ENCODE data around the gene MTHFD1L.

- no peak for TF ChIP-seq CTCF (IDR thresholded peaks at IDR 0.05)
- no peak for TF ChIP-seq POLR2A (IDR thresholded peaks at IDR 0.05)
Measured at GRCh38 chr6:151088599-151088935, 223.1 kb downstream of the MTHFD1L start.
